CD14-positive monocyte (primary cell): ENCODE measurements around the gene KLHL4. TPM values are rescaled to one million over a fixed set of nuclear protein-coding genes. Genes with fewer than 3 reads are reported as not detected.

ENCODE experiments used
- DNase-seq, 3 donors: peaks; one replicate each; pipeline ENCODE4 v3.0.0-alpha.2; 2011 to 2022
- H2AFZ ChIP-seq: 2 replicates; pipeline ENCODE4 v1.6.0; 2012; ENCODE audit warnings: mild to moderate bottlenecking, low read depth, low read length, inconsistent platforms; ENCODE audit not compliant: insufficient read depth, poor library complexity, severe bottlenecking
- H3K27ac ChIP-seq, 2 donors: 1 replicate in 1 of 2; 2 replicates in 1 of 2; pipeline ENCODE4 v1.5.1; 2012 to 2013; ENCODE audit warnings: low read length in 2 of 2, control low read depth in 1 of 2, inconsistent platforms in 1 of 2, low read depth in 1 of 2, mild to moderate bottlenecking in 1 of 2
- H3K27me3 ChIP-seq, 2 donors: one replicate each; pipeline versions ENCODE4 v1.6.0 to v1.6.1; 2011 to 2013; ENCODE audit warnings: low read length in 2 of 2; ENCODE audit not compliant: control insufficient read depth in 2 of 2, insufficient read depth in 2 of 2
- H3K36me3 ChIP-seq, 2 donors: replicated peaks in 1 of 2; 1 replicate in 1 of 2; 2 replicates in 1 of 2; pipeline versions ENCODE4 v1.5.1 to v1.6.1; 2012 to 2013; ENCODE audit warnings: low read length in 2 of 2, control low read depth in 1 of 2, inconsistent platforms in 1 of 2, mild to moderate bottlenecking in 1 of 2; ENCODE audit not compliant: insufficient read depth in 2 of 2, control insufficient read depth in 1 of 2
- H3K4me1 ChIP-seq, 2 donors: 1 replicate in 1 of 2; 2 replicates in 1 of 2; pipeline versions ENCODE4 v1.5.1 to v1.6.1; 2012 to 2013; ENCODE audit warnings: low read length in 2 of 2, control low read depth in 1 of 2, inconsistent platforms in 1 of 2, mild to moderate bottlenecking in 1 of 2, moderate library complexity in 1 of 2; ENCODE audit not compliant: insufficient read depth in 2 of 2, control insufficient read depth in 1 of 2
- H3K4me2 ChIP-seq: replicated peaks from 2 replicates; pipeline ENCODE3; 2012; ENCODE audit warnings: low read length, moderate library complexity, mild to moderate bottlenecking; ENCODE audit not compliant: poor library complexity, severe bottlenecking; ENCODE audit errors: extremely low read depth
- H3K4me3 ChIP-seq, 3 experiments: fragments of 200-600 bp in 1 of 3; sonication (generic) in 1 of 3; replicated peaks in 1 of 3; 1 replicate in 2 of 3; 2 replicates in 1 of 3; pipeline ENCODE4 v1.5.1; 2011 to 2013; ENCODE audit warnings: low read length in 3 of 3, mild to moderate bottlenecking in 3 of 3, control low read depth in 2 of 3, low read depth in 2 of 3, inconsistent platforms in 1 of 3, moderate library complexity in 1 of 3
- H3K79me2 ChIP-seq: 2 replicates; pipeline ENCODE4 v1.6.0; 2012; ENCODE audit warnings: mild to moderate bottlenecking, control low read depth, inconsistent platforms, low read length, moderate library complexity; ENCODE audit not compliant: insufficient read depth
- H3K9ac ChIP-seq: 2 replicates; pipeline ENCODE4 v1.6.0; 2017; ENCODE audit warnings: low read length, mild to moderate bottlenecking; ENCODE audit not compliant: insufficient read depth, poor library complexity, severe bottlenecking
- H3K9me3 ChIP-seq, 2 donors: replicated peaks in 1 of 2; 1 replicate in 1 of 2; 2 replicates in 1 of 2; pipeline versions ENCODE4 v1.5.1 to v1.6.1; 2012 to 2013; ENCODE audit warnings: low read length in 2 of 2, control low read depth in 1 of 2; ENCODE audit not compliant: control insufficient read depth in 1 of 2, insufficient read depth in 1 of 2
- H4K20me1 ChIP-seq: 2 replicates; pipeline ENCODE4 v1.6.0; 2012; ENCODE audit warnings: mild to moderate bottlenecking, low read length, control low read depth, moderate library complexity; ENCODE audit not compliant: insufficient read depth
- H3K27ac Mint-ChIP-seq, 7 donors: one replicate each; pipeline ENCODE4 v1.8.0; 2020; ENCODE audit warnings: mild to moderate bottlenecking in 7 of 7, mixed read lengths in 7 of 7, moderate library complexity in 6 of 7, inconsistent platforms in 2 of 7
- H3K27me3 Mint-ChIP-seq, 3 donors: one replicate each; pipeline ENCODE4 v1.8.0; 2021 to 2022; ENCODE audit warnings: low read depth in 3 of 3, mild to moderate bottlenecking in 3 of 3, mixed read lengths in 3 of 3, moderate library complexity in 3 of 3, inconsistent platforms in 1 of 3
- H3K36me3 Mint-ChIP-seq, 2 donors: one replicate each; pipeline ENCODE4 v1.8.0; 2020; ENCODE audit warnings: mixed read lengths in 2 of 2, inconsistent platforms in 1 of 2, mild to moderate bottlenecking in 1 of 2
- H3K4me1 Mint-ChIP-seq: one replicate; pipeline ENCODE4 v1.8.0; 2020; ENCODE audit warnings: mild to moderate bottlenecking, mixed read lengths
- H3K4me3 Mint-ChIP-seq, 2 donors: one replicate each; pipeline ENCODE4 v1.8.0; 2020; ENCODE audit warnings: mild to moderate bottlenecking in 2 of 2, mixed read lengths in 2 of 2, moderate library complexity in 1 of 2
- H3K9me3 Mint-ChIP-seq, 7 donors: one replicate each; pipeline ENCODE4 v1.8.0; 2020 to 2022; ENCODE audit warnings: mixed read lengths in 7 of 7, mild to moderate bottlenecking in 6 of 7, moderate library complexity in 6 of 7, inconsistent platforms in 2 of 7
- WGBS: methylation state at CpG from one replicate; pipeline ENCODE4 v1.1.5; 2013; ENCODE audit warnings: missing lambda C conversion rate; ENCODE audit not compliant: insufficient coverage; 5-methylcytosine and 5-hydroxymethylcytosine counted together
- intact Hi-C, 2 donors: fragments of 100-400 bp; cut with micrococcal nuclease; formaldehyde crosslinking; loops; one replicate each; pipeline versions ENCODE4 v1.15.0 to v1.15.1; 2023
- polyA plus RNA-seq, 3 donors: library from polyadenylated mRNA; depleted of rRNA in 1 of 3; unstranded in 2 of 3; stranded (reverse) in 1 of 3; fragments of 300-500 nt in 2 of 3; fragments of >200 nt in 1 of 3; fragmentation: Illumina TruSeq in 2 of 3; gene quantifications; 1 replicate in 2 of 3; 2 replicates in 1 of 3; pipeline ENCODE4 v1.2.3, GENCODE V29; 2012 to 2021
- TF ChIP-seq, protein P1 (sequence below): fragments of 200-600 bp; IDR thresholded peaks from one replicate; pipeline ENCODE4 v1.8.0; 2022; ENCODE audit warnings: antibody characterized with exemption, mild to moderate bottlenecking

The KLHL4 gene
- polyA plus RNA-seq, 3 donors: not detected

DNA sequence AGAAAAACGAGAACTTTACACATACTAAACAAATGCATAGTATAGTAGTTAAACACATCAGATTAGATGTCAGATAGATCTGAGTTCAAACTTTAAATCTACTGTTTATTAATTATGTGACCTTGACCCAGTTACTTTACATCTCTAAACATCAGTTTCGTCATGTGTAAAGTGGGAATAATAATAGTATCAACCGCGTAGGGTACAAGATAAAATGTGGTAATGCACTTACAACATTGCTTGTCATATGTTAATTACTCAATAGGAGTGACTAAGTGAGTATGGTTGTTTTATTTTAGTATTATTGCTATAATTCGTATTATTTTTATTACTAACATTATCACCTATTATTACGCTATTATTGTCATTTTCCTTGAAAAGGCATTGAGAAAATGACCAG is 144.2 kb downstream of the KLHL4 start:
- no peak overlapping the region for H3K4me3 Mint-ChIP-seq
- H3K4me3 ChIP-seq: no peak overlapping the region

DNA sequence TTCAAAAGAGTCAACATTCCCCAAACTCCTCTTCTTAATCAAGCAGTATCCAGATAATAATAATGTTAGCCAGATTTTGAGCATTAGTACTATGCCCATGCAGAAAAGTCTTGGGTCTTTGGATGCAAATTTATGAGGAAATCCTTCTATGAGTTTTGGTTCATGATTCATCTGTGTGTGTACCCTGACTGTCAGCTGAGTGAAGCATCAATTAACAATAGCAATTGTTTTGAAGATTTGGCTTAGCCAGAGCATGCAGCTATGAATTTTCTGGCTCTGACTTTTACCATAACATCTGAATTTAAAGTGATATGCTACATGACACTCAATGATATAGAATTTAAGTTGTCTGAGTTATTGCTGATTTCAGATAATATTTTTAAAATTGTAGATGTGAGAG is 145.8 kb downstream of the KLHL4 start:
- H3K4me1 ChIP-seq: no peaks in the 10 kb centered on the region
- intact Hi-C loops: no loop called here

More for the DNA sequence above, 144.2 kb downstream of the KLHL4 start:
- H3K36me3 Mint-ChIP-seq: no peaks in the 10 kb centered on the region
- TF ChIP-seq, protein P1, sequence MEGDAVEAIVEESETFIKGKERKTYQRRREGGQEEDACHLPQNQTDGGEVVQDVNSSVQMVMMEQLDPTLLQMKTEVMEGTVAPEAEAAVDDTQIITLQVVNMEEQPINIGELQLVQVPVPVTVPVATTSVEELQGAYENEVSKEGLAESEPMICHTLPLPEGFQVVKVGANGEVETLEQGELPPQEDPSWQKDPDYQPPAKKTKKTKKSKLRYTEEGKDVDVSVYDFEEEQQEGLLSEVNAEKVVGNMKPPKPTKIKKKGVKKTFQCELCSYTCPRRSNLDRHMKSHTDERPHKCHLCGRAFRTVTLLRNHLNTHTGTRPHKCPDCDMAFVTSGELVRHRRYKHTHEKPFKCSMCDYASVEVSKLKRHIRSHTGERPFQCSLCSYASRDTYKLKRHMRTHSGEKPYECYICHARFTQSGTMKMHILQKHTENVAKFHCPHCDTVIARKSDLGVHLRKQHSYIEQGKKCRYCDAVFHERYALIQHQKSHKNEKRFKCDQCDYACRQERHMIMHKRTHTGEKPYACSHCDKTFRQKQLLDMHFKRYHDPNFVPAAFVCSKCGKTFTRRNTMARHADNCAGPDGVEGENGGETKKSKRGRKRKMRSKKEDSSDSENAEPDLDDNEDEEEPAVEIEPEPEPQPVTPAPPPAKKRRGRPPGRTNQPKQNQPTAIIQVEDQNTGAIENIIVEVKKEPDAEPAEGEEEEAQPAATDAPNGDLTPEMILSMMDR: no peak
- Histone ChIP-seq H2AFZ (no peak overlapping the region), H3K9ac (no peak overlapping the region), H3K36me3 (no peaks in the 10 kb centered on the region), H3K4me2 (no peak overlapping the region), H3K79me2 (no peaks in the 10 kb centered on the region), H3K27me3 (no peaks in the 10 kb centered on the region), H4K20me1 (no peaks in the 10 kb centered on the region), H3K4me1 (no peaks in the 10 kb centered on the region), H3K27ac (no peak overlapping the region), H3K9me3 (no peaks in the 10 kb centered on the region)
- no peaks in the 10 kb centered on the region for H3K4me1 Mint-ChIP-seq
- no peaks in the 10 kb centered on the region for H3K27me3 Mint-ChIP-seq
- no CpG with 5 or more reads among the region's 6 CpGs for WGBS
- H3K9me3 Mint-ChIP-seq: peaks cover 0 to 3% (median 0%) of the 10 kb centered on the region in 7 donors
- no peak for DNase-seq
- H3K27ac Mint-ChIP-seq: no peak overlapping the region
- intact Hi-C loops: no loop called here

More for the DNA sequence above, 145.8 kb downstream of the KLHL4 start:
- Histone ChIP-seq H2AFZ (no peak overlapping the region), H3K9me3 (no peaks in the 10 kb centered on the region), H3K27ac (no peak overlapping the region), H4K20me1 (no peaks in the 10 kb centered on the region), H3K4me2 (no peak overlapping the region), H3K4me3 (no peak overlapping the region), H3K9ac (no peak overlapping the region), H3K79me2 (no peaks in the 10 kb centered on the region), H3K36me3 (no peaks in the 10 kb centered on the region), H3K27me3 (no peaks in the 10 kb centered on the region)
- Mint-ChIP-seq H3K4me3 (no peak overlapping the region), H3K4me1 (no peaks in the 10 kb centered on the region), H3K36me3 (no peaks in the 10 kb centered on the region), H3K27me3 (no peaks in the 10 kb centered on the region), H3K9me3 (no peaks in the 10 kb centered on the region), H3K27ac (no peak overlapping the region)
- TF ChIP-seq, protein P1: no peak
- no peak for DNase-seq
